Left lung (tissue), 10 donors: ENCODE data around the gene LBX1. TPM values are rescaled to one million over a fixed set of nuclear protein-coding genes. Genes with fewer than 3 reads are reported as not detected.
"Not testable (repeated sequence)": the region's sequence is repeated elsewhere in the genome, so short reads cannot be mapped to it uniquely, and the experiment has no call there.

Experiments
- ATAC-seq: fragments of 200-7000 bp; cut with Tn5 transposase; one replicate; pipeline ENCODE4 v1.9.1; 2020; ENCODE audit warnings: moderate library complexity
- DNase-seq, 4 donors: peaks; one replicate each; pipeline ENCODE4 v3.0.0-alpha.2; 2013 to 2020
- H3K27ac ChIP-seq, 2 donors: fragments of 200-600 bp; sonication (generic) in 1 of 2; one replicate each; pipeline versions ENCODE4 v1.5.0 to v1.8.0; 2020 to 2021
- H3K27me3 ChIP-seq, 2 donors: fragments of 200-600 bp; sonication (generic) in 1 of 2; one replicate each; pipeline versions ENCODE4 v1.5.0 to v1.8.0; 2020 to 2021
- H3K36me3 ChIP-seq, 2 donors: fragments of 200-600 bp; sonication (generic) in 1 of 2; one replicate each; pipeline versions ENCODE4 v1.5.0 to v1.8.0; 2020 to 2021
- H3K4me1 ChIP-seq, 2 donors: fragments of 200-600 bp; one replicate each; pipeline ENCODE4 v1.8.0; 2021
- H3K4me3 ChIP-seq, 2 donors: fragments of 200-600 bp; sonication (generic) in 1 of 2; one replicate each; pipeline versions ENCODE4 v1.5.0 to v1.8.0; 2020 to 2021; ENCODE audit warnings: mild to moderate bottlenecking in 1 of 2
- H3K9me3 ChIP-seq, 2 donors: fragments of 200-600 bp; sonication (generic) in 1 of 2; one replicate each; pipeline versions ENCODE4 v1.5.0 to v1.8.0; 2020 to 2021
- CTCF ChIP-seq, 2 donors: fragments of 200-600 bp; sonication (generic) in 1 of 2; IDR thresholded peaks; one replicate each; pipeline versions ENCODE4 v1.5.0 to v1.8.0; 2021; ENCODE audit warnings: antibody characterized with exemption in 2 of 2
- intact Hi-C, 2 donors: fragments of 100-400 bp; cut with DNase I; formaldehyde crosslinking; loops; one replicate each; pipeline versions ENCODE4 v1.11.2 to v1.14.2; 2022
- polyA plus RNA-seq, 6 donors: library from polyadenylated mRNA; unstranded; fragments of 120-200 nt; gene quantifications; one replicate each; pipeline ENCODE4 v1.2.1, GENCODE V29; 2013; ENCODE audit not compliant: insufficient read length in 6 of 6
- total RNA-seq, 2 donors: library from RNA; stranded (reverse); fragmentation: NEBNext Ultra II Directional; extraction: Animal tissue kit (Norgen Biotek cat#: 25700); gene quantifications; one replicate each; pipeline ENCODE4 v1.2.1, GENCODE V29; 2021
- donor health status: DM: no; HTN: yes; CAD: no.
- donor health status: DM: no; HTN: no; CAD: no.

Gene LBX1
- total and polyA plus RNA-seq, 8 donors, result 0.18 to 0.75 (median 0.40) TPM

- Histone ChIP-seq H3K36me3 (no peaks in the 10 kb centered on the region), H3K27me3 (peaks cover 86 to 100% of the 10 kb centered on the region in 2 donors), H3K4me3 (no peak overlapping the region), H3K4me1 (peaks cover 12 to 44% of the 10 kb centered on the region in 2 donors), H3K27ac (no peak overlapping the region), H3K9me3 (no peaks in the 10 kb centered on the region)
- TF ChIP-seq CTCF (IDR thresholded peaks at IDR 0.05), result no peak
- intact Hi-C loops, result loop anchor here in 1 of 2 donors (5.0 to 10.0 kb wide), 2 partner anchors 249 to 352 kb away; no protein-coding TSS in a partner anchor
- DNase-seq (no peak), ATAC-seq (no peak)
These were observed 13.7 kb downstream of the LBX1 start for GRCh38 chr10:101215397-101216206.

- Histone ChIP-seq H3K36me3 (no peaks in the 10 kb centered on the region), H3K27me3 (peaks cover 78 to 100% of the 10 kb centered on the region in 2 donors), H3K27ac (no peak overlapping the region), H3K9me3 (no peaks in the 10 kb centered on the region), H3K4me3 (no peak overlapping the region), H3K4me1 (peaks cover 12 to 44% of the 10 kb centered on the region in 2 donors)
- ATAC-seq, result peak; percentile 78
- intact Hi-C loops, result loop anchor here in 1 of 2 donors (5.0 to 10.0 kb wide), 2 partner anchors 250 to 353 kb away; no protein-coding TSS in a partner anchor
- TF ChIP-seq CTCF (IDR thresholded peaks at IDR 0.05), result peak; percentile 85 to 86
- DNase-seq, result peak; percentile 53 to 86 (median 66)
These were observed 14.5 kb downstream of the LBX1 start for GRCh38 chr10:101214446-101215396.

- ATAC-seq (no peak), DNase-seq (no peak)
- Histone ChIP-seq H3K9me3 (no peaks in the 10 kb centered on the region), H3K4me3 (no peak overlapping the region), H3K27ac (no peak overlapping the region), H3K4me1 (peaks cover 0 to 3% of the 10 kb centered on the region in 2 donors), H3K27me3 (peaks cover 25 to 99% of the 10 kb centered on the region in 2 donors), H3K36me3 (no peaks in the 10 kb centered on the region)
- TF ChIP-seq CTCF (IDR thresholded peaks at IDR 0.05), result no peak
- intact Hi-C loops, result no loop called here
These were observed 20.7 kb downstream of the LBX1 start for GRCh38 chr10:101208543-101208942.

GRCh38 chr10:101207026-101207425, 22.2 kb downstream of the LBX1 start:
- no peak for TF ChIP-seq CTCF (IDR thresholded peaks at IDR 0.05)
- intact Hi-C loops, result no loop called here
- H3K9me3 ChIP-seq, result no peaks in the 10 kb centered on the region
- no peaks in the 10 kb centered on the region for H3K4me1 ChIP-seq
- DNase-seq, result no peak
- peaks cover 12 to 96% of the 10 kb centered on the region in 2 donors for H3K27me3 ChIP-seq
- H3K27ac ChIP-seq, result no peak overlapping the region
- ATAC-seq, result no peak
- no peaks in the 10 kb centered on the region for H3K36me3 ChIP-seq
- no peak overlapping the region for H3K4me3 ChIP-seq

GRCh38 chr10:101202667-101203066, 26.6 kb downstream of the LBX1 start:
- H3K4me1 ChIP-seq, H3K27ac ChIP-seq, ATAC-seq, intact Hi-C loops, H3K9me3 ChIP-seq, H3K4me3 ChIP-seq, H3K36me3 ChIP-seq, DNase-seq: not testable (repeated sequence)
- H3K27me3 ChIP-seq, result peaks cover 0 to 66% of the 10 kb centered on the region in 2 donors

GRCh38 chr10:101198326-101198977, 30.8 kb downstream of the LBX1 start:
- H3K36me3 ChIP-seq, H3K27ac ChIP-seq, H3K4me1 ChIP-seq, H3K9me3 ChIP-seq, H3K4me3 ChIP-seq, DNase-seq, intact Hi-C loops, ATAC-seq: not testable (repeated sequence)
- peaks cover 0 to 63% of the 10 kb centered on the region in 2 donors for H3K27me3 ChIP-seq
